ENCODE measurements around the gene DUSP22. TPM values are rescaled to one million over a fixed set of nuclear protein-coding genes. Genes with fewer than 3 reads are reported as not detected.

The DUSP22 gene
- total RNA-seq, 1 experiment from 2014 or later: 18.6 TPM

- POLR2A ChIA-PET: no interaction called here
- BruUV-seq (replicated peaks): no TSS peak
Observed at GRCh38 chr6:364609-365540, 72.6 kb downstream of the DUSP22 start.

GRCh38 chr6:365835-366234, 73.5 kb downstream of the DUSP22 start:
- BruUV-seq (replicated peaks): no TSS peak
- no peaks in the 10 kb centered on the region for H3K27me3 ChIP-seq (replicated peaks; ENCODE audit: control insufficient read depth, insufficient read depth, low read length)
- Mint-ChIP-seq H3K9me3 (ENCODE audit: unreplicated experiment) (peaks cover 19% of the 10 kb centered on the region), H3K4me1 (ENCODE audit: low read depth, unreplicated experiment) (no peaks in the 10 kb centered on the region), H3K36me3 (ENCODE audit: insufficient read depth, unreplicated experiment) (no peaks in the 10 kb centered on the region), H3K27me3 (ENCODE audit: insufficient read depth, unreplicated experiment) (peaks cover 19% of the 10 kb centered on the region), H3K4me3 (ENCODE audit: unreplicated experiment) (no peak overlapping the region), H3K27ac (ENCODE audit: unreplicated experiment) (no peak overlapping the region)
- DNase-seq: no peak
- no peak overlapping the region for H3K4me3 ChIP-seq (ENCODE audit: low read depth, low read length)
- no peaks in the 10 kb centered on the region for H3K36me3 ChIP-seq (ENCODE audit: control insufficient read depth, insufficient read depth, low read length)
- H3K4me1 ChIP-seq: no peaks in the 10 kb centered on the region
- peaks cover 6% of the 10 kb centered on the region; the same call in 1 of the 2 replicates for H3K9me3 ChIP-seq
- intact Hi-C loops (cut with micrococcal nuclease; ENCODE audit: unreplicated experiment): no loop called here
- ChIA-PET CTCF (no interaction called here), POLR2A (no interaction called here)
- no peak for TF ChIP-seq CTCF (IDR thresholded peaks at IDR 0.05; ENCODE audit: insufficient read depth in 1 of 2, low read depth in 1 of 2, low read length in 1 of 2, severe bottlenecking in 1 of 2, unreplicated experiment in 1 of 2)

More at GRCh38 chr6:364609-365540, 72.6 kb downstream of the DUSP22 start:
- Mint-ChIP-seq H3K4me1 (ENCODE audit: low read depth, unreplicated experiment) (no peaks in the 10 kb centered on the region), H3K4me3 (ENCODE audit: unreplicated experiment) (no peak overlapping the region), H3K27ac (ENCODE audit: unreplicated experiment) (no peak overlapping the region), H3K9me3 (ENCODE audit: unreplicated experiment) (peaks cover 19% of the 10 kb centered on the region), H3K36me3 (ENCODE audit: insufficient read depth, unreplicated experiment) (no peaks in the 10 kb centered on the region), H3K27me3 (ENCODE audit: insufficient read depth, unreplicated experiment) (peaks cover 15% of the 10 kb centered on the region)
- H3K4me1 ChIP-seq: no peaks in the 10 kb centered on the region
- CTCF ChIA-PET: no interaction called here
- no peak for DNase-seq
- no peaks in the 10 kb centered on the region for H3K27me3 ChIP-seq (replicated peaks; ENCODE audit: control insufficient read depth, insufficient read depth, low read length)
- H3K4me3 ChIP-seq (ENCODE audit: low read depth, low read length): no peak overlapping the region
- intact Hi-C loops (cut with micrococcal nuclease; ENCODE audit: unreplicated experiment): no loop called here
- no peaks in the 10 kb centered on the region for H3K36me3 ChIP-seq (ENCODE audit: control insufficient read depth, insufficient read depth, low read length)
- H3K9me3 ChIP-seq: peaks cover 6% of the 10 kb centered on the region; the same call in 1 of the 2 replicates
- TF ChIP-seq CTCF (IDR thresholded peaks at IDR 0.05; ENCODE audit: insufficient read depth in 1 of 2, low read depth in 1 of 2, low read length in 1 of 2, severe bottlenecking in 1 of 2, unreplicated experiment in 1 of 2): no peak

GRCh38 chr6:366389-367297, 74.4 kb downstream of the DUSP22 start:
- peaks cover 6% of the 10 kb centered on the region; the same call in 1 of the 2 replicates for H3K9me3 ChIP-seq
- BruUV-seq (replicated peaks): no TSS peak
- H3K36me3 ChIP-seq (ENCODE audit: control insufficient read depth, insufficient read depth, low read length): no peaks in the 10 kb centered on the region
- no peak for DNase-seq
- H3K4me3 ChIP-seq (ENCODE audit: low read depth, low read length): no peak overlapping the region
- H3K4me1 ChIP-seq: no peaks in the 10 kb centered on the region
- ChIA-PET POLR2A (no interaction called here), CTCF (no interaction called here)
- peaks cover 20% of the 10 kb centered on the region for H3K27me3 Mint-ChIP-seq (ENCODE audit: insufficient read depth, unreplicated experiment)
- TF ChIP-seq CTCF (IDR thresholded peaks at IDR 0.05; ENCODE audit: insufficient read depth in 1 of 2, low read depth in 1 of 2, low read length in 1 of 2, severe bottlenecking in 1 of 2, unreplicated experiment in 1 of 2): no peak
- no peak overlapping the region for H3K27ac Mint-ChIP-seq (ENCODE audit: unreplicated experiment)
- no peaks in the 10 kb centered on the region for H3K27me3 ChIP-seq (replicated peaks; ENCODE audit: control insufficient read depth, insufficient read depth, low read length)
- no peaks in the 10 kb centered on the region for H3K36me3 Mint-ChIP-seq (ENCODE audit: insufficient read depth, unreplicated experiment)
- H3K4me1 Mint-ChIP-seq (ENCODE audit: low read depth, unreplicated experiment): no peaks in the 10 kb centered on the region
- intact Hi-C loops (cut with micrococcal nuclease; ENCODE audit: unreplicated experiment): no loop called here
- H3K4me3 Mint-ChIP-seq (ENCODE audit: unreplicated experiment): no peak overlapping the region
- peaks cover 19% of the 10 kb centered on the region for H3K9me3 Mint-ChIP-seq (ENCODE audit: unreplicated experiment)
